HG03039 (cell line): ENCODE measurements around the gene LRRC70.

Experiments
- ATAC-seq: cut with Tn5 transposase; IDR thresholded peaks from one replicate; pipeline ENCODE4 v1.9.1; 2021; ENCODE audit warnings: mild to moderate bottlenecking, moderate library complexity; ENCODE audit not compliant: unreplicated experiment

Gene LRRC70

DNA sequence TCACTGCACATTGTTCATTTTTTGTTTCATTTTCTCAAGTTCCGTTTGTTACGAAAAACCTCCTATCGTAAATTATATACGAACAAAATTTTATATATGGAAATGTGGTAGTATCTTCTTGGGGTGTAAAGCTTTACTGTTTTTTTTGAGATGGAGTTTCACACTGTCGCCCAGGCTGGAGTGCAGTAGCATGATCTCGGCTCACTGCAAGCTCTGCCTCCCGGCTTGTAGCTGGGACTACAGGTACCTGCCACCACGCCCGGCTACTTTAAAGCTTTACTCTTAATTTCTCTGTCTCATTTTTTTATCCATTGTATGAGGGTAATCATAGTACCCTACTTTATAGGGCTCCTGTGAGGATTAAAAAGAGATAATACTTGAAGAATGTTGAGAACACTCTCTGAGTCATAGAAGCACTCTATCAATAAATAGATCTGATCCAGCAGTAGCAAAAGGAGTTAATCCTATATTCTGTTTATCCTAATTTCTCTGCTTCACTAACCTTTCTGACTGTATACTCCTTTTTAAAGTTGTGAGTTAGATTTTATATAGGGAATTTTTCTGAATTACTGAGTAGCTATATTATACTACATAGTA is 5.6 kb upstream of the LRRC70 start:
- ATAC-seq: no peak

DNA sequence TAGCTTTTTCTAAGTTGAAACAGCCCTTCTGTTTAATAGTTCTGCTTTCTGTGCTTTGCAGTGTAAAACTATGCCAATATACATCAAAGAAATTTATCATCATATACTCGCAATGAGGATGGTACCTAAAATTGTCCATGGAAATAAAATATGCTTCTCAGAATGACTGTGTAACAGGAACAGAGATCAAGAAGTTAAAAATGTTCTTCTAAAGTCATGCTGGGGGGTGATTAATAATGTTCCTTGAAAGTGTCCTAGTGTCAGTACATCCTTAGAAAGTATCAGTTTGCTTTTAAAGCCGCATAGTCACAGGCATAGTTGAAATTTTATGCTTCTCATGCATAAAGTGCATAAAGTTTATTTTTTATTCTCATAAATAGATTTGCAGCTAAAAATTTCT is 4.0 kb upstream of the LRRC70 start:
- ATAC-seq: peak; percentile 66

DNA sequence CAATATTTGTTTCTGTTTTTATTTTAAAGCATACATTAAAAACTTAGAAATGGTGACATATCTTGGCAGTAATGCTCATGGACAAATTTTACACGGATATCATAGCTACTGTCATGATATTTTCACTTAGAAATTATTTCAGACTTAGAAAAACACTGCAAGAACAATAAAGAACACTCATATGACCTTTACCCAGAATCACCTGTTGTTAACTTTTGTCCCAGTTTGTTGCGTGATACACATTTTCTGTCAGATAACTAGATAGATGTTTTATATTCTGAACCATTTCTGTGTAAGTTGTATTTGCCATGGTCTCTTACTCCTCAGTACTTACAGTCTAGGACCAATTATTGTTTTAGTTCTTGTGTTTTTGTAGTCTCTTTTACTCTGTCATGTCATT is 3.6 kb upstream of the LRRC70 start:
- no peak for ATAC-seq

DNA sequence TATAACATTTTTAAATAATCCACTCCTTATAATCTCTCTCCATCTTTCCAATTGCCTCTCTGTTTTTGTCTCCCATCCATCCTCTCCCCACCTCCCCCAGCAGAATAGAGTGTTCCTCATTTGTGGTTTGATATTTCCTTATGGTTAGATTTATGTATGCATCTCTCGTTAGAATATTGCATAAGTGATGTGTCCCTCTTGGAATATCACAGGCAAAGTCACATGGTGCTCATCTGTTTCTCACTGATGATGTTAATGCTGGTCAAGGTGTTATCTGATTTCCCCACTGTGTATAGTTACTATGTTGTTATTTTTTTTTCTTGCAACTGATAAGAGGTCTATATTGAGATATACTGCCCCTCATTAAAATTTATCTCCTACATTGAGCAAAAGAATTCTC is 3.1 kb upstream of the LRRC70 start:
- no peak for ATAC-seq

DNA sequence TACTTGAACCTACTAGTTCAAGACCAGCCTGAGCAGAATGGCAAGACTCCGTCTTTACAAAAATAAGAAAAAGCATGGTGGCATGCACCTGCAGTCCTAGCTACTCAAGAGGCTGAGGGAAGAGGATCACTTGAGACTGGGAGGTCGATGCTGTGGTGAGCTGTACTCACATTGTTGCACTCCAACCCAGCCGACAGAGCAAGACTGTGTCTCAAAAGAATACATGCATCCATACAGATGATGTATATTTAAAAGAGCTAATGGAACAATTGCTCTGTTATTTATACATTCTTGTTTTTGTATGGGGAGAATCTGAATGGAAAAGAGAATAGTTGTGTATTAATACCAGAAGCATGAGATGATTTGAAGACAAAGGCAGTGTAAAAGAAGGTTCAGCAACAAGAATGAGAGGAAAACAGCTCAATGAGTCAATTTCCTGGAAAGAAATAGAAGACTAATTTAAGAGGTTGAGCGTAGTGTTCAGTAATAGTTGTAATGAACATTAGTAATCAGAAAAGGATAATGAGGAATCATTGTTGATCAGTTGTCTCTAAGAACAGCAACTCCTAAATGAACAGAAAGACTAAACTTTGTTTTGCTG is 1.9 kb upstream of the LRRC70 start:
- no peak for ATAC-seq

DNA sequence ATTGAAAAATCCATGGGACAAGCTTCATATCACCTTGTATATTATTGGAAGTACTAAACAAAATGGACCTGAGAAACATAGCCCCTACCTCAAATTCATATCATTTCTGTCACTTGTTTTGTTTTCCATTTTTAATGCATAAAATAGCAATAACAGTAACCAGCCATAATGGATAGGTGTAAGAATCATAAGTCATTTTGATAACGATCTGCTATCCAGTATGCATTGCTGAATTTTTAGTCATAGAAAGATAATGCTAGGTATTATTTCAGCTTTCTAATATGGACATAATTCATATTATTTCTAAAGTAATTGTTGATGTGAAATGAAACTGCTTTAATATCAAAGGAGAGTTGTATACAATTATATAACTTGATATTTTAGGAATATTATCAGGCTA is 1.1 kb upstream of the LRRC70 start:
- no peak for ATAC-seq

DNA sequence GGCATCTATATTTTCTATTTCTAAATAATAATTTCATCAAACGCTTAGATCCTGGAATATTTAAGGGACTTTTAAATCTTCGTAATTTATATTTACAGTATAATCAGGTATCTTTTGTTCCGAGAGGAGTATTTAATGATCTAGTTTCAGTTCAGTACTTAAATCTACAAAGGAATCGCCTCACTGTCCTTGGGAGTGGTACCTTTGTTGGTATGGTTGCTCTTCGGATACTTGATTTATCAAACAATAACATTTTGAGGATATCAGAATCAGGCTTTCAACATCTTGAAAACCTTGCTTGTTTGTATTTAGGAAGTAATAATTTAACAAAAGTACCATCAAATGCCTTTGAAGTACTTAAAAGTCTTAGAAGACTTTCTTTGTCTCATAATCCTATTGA is 1.1 kb downstream of the LRRC70 start:
- ATAC-seq: no peak

DNA sequence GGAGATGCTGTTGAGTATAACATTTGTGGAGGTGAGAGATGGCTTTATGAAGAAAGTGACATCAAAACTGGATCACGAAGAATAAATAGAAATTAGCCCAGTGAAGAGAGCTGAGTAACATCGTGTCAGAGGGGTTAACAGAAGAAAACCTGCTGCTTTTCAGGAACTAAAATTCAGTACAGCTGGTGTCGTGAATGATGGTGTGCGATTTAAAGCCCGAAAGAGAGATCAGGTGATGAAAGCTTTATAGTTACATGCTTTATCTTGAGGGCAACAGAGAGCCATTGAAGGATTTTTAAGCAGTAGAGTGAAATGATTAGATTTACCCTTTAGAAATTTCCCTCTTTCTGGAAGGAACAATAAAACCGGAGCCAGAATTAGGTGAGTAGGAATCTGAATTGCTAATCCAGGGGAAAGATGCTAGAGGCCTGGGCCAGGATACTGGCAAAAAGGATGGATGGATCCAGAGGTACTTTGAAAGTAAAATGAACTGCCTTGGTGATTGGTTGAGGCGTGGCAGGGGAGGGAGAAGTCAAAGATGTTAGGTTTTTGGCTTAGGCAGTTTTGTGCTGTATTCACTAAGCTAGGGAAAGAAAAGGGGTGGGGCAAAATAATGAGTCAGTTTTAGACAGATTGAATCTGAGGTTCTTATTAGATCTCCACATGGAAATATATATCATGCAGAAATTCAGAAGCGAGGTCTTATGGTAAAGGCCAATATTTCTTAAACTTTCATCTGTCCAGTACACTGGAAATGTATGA is 3.4 kb downstream of the LRRC70 start:
- ATAC-seq: no peak

DNA sequence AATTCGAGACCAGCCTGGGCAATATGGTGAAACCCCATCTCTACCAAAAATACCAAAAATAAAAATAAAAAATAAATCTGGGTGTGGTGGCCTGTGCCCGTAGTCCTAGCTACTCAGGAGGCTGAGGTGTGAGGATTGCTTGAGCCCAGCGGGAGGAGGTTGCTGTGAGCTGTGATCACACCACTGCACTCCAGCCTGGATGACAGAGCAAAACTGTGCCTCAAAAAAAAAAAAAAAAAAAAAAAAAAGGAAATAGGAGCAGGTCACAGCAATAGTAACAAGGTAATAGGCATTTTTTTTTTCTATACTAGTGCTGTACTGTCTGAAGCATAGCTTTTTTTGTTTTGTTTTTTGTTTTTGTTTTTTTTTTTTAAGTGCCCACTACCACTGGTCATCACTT is 5.8 kb downstream of the LRRC70 start:
- ATAC-seq: no peak

DNA sequence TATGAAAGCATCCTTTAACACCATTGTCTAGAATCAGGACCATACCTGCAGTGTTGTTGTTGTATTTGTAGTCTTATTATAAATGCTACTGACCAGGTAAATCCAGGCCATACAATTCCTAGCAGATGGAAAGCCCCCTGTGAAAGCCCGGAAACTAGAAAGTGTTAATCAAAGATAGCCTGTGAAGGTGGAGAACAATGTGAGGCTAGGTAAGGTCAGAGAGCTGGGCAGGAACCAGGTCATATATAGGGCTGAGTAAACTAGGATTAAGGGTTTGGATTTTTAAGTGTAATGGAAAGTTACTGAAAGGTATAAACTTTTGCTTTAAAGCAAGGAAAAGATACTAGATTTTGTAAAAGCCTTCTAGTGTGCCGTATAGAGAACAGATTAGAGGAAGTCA is 6.7 kb downstream of the LRRC70 start:
- ATAC-seq: no peak

DNA sequence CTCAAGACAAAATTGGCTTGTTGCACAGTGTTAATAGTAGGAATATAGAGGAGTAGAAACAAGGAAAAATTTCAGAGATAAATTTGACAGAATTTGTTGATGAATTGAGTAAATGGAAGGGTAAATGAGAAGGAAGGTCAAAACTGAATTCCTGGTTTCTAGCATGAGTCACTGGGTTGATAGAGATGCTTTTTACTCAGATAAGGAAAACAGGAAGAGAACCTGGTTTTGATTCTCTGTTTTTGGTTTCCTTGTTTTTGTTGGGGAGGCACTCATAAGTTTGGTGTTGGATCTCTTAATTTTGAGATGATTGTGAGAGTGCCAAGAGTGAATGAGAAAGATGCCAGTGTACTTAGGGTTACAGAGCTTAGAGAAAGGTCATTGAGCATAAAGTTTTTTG is 7.1 kb downstream of the LRRC70 start:
- no peak for ATAC-seq

DNA sequence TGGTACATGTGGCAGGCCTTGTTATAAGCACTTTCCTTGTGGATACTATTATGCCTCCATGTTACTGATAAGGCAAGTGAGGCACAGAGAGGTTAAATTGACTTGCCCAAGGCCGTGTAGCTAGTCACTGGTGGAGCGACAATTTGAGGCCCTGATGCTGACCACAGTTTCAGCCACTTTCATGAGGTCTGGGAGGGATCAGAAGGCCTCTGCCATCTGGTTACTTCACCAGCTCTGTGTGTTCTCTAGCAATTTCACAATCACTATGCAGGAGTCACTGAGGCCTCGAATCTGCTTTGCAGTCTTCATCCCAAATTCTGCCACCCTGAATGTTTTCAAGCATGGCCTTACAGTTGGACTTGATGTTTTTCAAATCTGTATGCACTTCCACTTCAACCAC is 9.1 kb downstream of the LRRC70 start:
- no peak for ATAC-seq

DNA sequence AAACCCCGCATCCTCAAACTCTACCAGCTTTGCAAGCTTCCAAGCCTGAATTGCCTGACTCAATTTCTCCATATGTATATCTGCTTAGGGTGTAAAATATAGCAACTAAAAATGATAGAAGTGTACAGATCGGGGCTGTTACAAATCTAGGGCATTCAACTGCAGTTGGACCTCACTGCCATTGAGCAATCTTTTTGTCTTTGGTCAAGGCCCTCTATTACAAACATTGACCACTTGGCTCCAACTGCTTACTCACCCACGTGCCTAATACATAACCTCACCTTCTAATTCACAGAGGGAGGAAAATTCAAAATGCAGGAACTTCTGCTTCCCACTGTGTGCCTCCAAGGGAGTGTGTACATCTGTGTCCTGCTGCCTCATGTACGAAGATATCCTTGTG is 10.0 kb downstream of the LRRC70 start:
- no peak for ATAC-seq

DNA sequence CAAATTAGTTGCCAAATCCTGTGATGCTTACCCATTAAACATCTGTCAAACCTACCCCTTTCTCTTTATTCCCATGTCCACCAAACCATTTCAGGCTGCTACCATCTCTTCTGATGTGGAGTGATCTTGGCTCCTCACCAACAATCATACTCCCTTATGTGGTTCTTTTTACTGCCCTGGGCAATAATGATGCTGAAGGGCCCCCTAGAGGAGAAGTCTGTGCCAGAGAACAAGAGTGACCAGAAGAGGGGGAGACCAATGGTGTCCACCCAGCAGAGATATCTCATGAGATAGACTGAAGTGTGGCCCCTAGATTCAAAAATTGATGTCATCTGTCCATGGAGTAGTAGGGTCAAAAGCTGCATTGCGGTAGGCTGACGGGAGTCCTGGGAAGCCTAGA is 10.9 kb downstream of the LRRC70 start:
- ATAC-seq: no peak

DNA sequence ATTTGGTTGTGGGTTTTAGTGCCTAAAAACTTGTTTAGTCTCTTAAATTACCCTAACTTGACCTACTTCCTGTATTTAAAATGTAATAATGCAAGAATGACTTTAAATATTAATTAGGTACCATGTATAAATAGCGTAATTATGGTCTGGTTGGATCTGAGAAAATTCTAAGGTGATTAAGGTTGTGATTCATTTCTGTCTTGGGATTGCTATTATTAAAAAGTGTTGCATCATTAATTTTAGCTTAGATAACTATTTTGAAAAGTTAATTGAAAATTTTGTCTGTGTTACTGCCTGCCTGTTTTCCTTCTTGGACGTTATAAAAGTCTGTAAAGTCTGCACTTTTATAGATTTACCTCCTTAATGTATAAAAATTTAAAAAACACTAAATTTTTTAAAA is 11.8 kb downstream of the LRRC70 start:
- ATAC-seq: no peak

DNA sequence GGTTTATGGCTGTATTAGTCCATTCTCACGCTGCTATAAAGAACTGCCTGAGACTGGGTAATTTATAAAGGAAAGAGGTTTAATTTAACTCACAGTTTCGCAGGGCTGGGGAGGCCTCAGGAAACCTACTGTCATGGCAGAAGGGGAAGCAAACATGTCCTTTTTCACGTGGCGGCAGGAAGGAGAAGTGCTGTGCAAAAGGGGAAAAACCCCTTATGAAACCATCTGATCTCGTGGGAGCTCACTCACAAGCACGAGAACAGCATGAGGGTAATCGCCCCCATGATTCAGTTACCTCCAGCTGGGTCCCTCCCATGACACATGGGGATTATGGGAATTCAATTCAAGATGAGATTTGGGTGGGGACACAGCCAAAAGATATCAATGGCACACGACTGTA is 13.9 kb downstream of the LRRC70 start:
- ATAC-seq: no peak

DNA sequence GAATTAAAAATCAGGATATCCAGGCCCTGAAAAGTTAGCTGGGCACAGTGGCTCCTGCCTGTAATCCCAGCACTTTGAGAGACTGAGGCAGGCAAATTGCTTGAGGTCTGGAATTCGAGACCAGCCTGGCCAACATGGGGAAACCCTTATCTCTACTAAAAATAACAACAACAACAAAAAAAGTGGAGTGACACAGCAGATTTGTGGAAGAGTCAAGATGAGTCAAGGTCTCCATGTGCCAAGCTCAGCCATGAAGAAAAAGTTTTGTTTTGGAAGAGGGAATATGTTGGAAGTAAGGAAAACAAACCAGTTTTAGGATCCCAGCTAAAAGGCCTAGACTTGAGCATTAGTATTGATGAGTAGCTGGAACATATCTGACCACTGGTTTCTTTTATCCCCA is 14.7 kb downstream of the LRRC70 start:
- ATAC-seq: no peak

DNA sequence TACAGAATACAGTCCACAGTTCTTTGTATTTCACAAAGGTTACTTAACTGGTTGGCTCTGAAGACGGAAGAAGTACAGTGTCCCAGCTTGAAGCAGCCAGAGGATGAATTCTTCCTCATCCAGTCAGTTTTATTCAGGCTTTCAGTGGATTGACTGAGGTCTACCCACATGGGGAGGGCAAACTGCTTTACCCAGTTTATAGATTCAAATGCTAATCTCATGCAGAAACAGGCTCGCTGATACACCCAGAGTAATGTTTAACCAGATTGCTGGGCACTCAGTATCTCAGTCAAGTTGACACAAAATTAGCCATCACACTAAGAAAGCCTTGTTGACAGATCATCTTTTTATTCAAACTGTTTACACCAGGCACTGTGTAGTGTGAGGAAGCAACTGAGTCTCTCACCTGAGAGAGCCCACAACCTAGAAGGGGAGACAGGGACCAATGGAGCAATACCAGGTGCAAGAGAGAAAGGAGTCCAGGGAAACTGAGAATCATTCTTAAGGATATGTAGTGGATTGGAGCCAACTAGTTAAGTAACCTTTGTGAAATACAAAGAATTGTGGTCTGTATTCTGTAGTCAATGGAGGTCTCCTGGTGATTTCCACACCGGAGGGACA is 15.9 kb downstream of the LRRC70 start:
- ATAC-seq: no peak

DNA sequence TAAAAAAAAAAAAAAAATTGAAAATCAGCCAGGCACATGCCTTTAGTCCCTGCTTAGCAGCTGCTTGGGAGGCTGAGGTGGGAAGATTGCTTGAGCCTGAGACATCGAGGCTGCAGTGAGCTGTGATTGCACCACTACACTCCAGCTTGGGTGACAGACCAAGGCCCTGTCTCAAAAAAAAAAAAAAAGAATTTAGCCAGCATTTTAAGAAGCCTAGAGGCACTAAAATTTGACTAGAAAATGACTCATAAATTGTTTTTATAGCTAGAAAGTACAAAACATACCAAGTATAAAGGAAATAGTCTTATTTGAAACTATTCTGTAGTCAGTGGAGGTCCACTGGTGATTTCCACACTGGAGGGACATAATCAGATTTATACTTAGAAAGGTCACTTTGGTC is 17.5 kb downstream of the LRRC70 start:
- ATAC-seq: no peak

DNA sequence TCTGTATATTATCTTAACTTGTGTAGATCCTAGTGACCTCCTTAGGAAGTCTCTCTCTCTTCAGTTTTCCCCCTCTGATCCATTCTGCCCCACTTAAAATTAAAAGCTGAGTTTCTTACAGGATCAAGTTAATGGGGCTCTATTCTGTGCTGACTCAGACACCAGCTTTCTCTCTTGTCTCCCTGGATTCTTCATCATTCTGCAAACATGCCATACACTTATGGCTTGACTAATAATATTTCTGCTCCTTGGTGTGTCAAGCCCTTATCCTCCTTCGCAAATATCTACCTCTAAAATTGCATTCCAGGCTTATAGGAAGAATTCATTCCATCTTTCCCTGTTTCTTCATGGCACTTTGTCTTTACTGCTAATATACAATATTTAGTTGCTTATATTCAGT is 18.1 kb downstream of the LRRC70 start:
- no peak for ATAC-seq

DNA sequence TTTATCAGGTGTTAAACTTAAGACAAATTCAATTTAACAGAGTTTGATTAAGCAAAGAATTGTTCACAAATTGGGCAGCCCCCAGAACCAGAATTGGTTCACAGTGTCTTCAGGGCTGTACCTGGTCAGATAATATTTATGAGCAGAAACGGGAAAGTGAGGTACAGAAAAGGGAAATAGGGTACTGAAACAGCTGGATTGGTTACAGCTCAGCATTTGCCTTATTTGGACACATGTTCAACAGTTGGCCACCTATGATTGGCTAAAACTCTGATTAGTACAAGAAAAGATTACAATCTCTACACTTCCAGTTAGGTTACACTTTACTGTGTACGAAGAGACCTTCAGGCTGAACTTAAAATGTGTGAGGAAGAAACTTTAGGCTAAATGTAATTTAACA is 18.7 kb downstream of the LRRC70 start:
- ATAC-seq: no peak

DNA sequence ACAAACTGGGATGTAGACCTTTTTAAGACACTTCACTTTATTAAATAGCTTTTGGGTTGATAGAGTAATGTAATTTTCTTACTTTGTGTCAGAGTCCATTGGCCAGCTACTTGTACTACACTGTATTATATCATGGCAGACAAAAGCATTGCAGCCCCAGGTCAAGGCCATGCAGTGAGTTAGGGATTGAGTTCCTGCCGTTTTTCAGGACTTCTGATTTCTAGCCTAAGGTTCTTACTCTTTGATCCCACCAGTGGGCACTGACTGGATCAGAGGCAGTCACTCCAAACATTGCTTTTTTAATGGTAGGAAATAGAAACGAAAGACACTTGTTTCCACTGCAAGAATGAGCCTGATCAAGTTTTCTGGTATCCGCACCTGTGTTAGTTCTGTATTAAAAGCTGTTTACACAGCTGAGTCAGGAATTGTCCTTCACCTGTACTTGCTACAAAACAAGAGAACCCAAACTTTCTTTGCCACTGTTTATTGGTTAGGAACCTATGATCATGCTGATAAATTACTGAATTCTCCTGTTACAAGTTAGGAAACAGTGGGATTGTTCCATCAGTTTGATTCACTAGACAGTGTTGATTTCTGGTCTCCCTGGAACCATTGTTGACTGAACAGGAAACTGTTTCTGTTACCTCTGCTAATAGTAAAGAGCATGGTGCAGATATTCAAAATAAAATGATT is 22.1 kb downstream of the LRRC70 start:
- ATAC-seq: no peak
